Endothelial cell of umbilical vein (primary cell): ENCODE measurements around the gene ITGA5. TPM values are rescaled to one million over a fixed set of nuclear protein-coding genes. Genes with fewer than 3 reads are reported as not detected.

Experiments
- BruUV-seq: library from RNA; stranded (reverse); fragments of 400-500 nt; replicated peaks from 2 replicates; lab custom pipeline; 2021; lab: Mats Ljungman, UMichigan
- CTCF ChIA-PET: fragments of 300-600, 350-600 bp; sonication (Branson Sonifier 250); formaldehyde crosslinking; loops from one replicate; lab custom pipeline; 2021; ENCODE audit warnings: antibody characterized with exemption, inconsistent platforms; lab: Charles Lee
- POLR2A ChIA-PET: fragments of 300-600, 350-600 bp; sonication (Branson Sonifier 250); formaldehyde crosslinking; loops from one replicate; lab custom pipeline; 2021; ENCODE audit warnings: antibody characterized with exemption, inconsistent platforms; lab: Charles Lee
- DNase-seq: peaks from one replicate; pipeline ENCODE4 v3.0.0-alpha.2; 2011; ENCODE audit warnings: low read depth, low spot score
- FAIRE-seq: peaks from 2 replicates; lab custom pipeline; 2011; peaks lifted over from hg19 to GRCh38; lab: Jason Lieb, UNC
- H2AFZ ChIP-seq: 2 replicates; pipeline ENCODE4 v1.6.0; 2012; ENCODE audit warnings: low read depth, low read length, control low read depth, inconsistent platforms
- H3K27ac ChIP-seq: 2 replicates; pipeline ENCODE4 v1.5.1; 2011; ENCODE audit warnings: low read depth, mild to moderate bottlenecking, control low read depth, low read length, moderate library complexity; ENCODE audit not compliant: insufficient read depth
- H3K27me3 ChIP-seq, 2 experiments: 2 replicates each; pipeline versions ENCODE4 v1.6.0 to v1.6.1; 2011; ENCODE audit warnings: low read length in 2 of 2, mixed read lengths in 1 of 2; ENCODE audit not compliant: control insufficient read depth in 2 of 2, insufficient read depth in 2 of 2
- H3K36me3 ChIP-seq, 2 experiments: 2 replicates in 1 of 2; 3 replicates in 1 of 2; pipeline ENCODE4 v1.5.1; 2011; ENCODE audit warnings: low read length in 2 of 2, mild to moderate bottlenecking in 1 of 2, moderate library complexity in 1 of 2; ENCODE audit not compliant: control insufficient read depth in 2 of 2, insufficient read depth in 2 of 2; ENCODE audit errors: extremely low read depth in 1 of 2
- H3K4me1 ChIP-seq: 3 replicates; pipeline ENCODE4 v1.5.1; 2011; ENCODE audit warnings: mild to moderate bottlenecking, low read length; ENCODE audit not compliant: control insufficient read depth, insufficient read depth; ENCODE audit errors: extremely low read depth
- H3K4me2 ChIP-seq: 2 replicates; pipeline ENCODE4 v1.6.1; 2011; ENCODE audit warnings: low read length, control low read depth, mixed read lengths; ENCODE audit not compliant: insufficient read depth
- H3K4me3 ChIP-seq, 3 experiments: fragments of 200-600 bp in 1 of 3; sonication (generic), shearing (Covaris generic) in 1 of 3; replicated peaks in 1 of 3; 2 replicates each; pipeline ENCODE4 v1.5.1; 2011 to 2016; ENCODE audit warnings: control low read depth in 3 of 3, low read length in 3 of 3, mild to moderate bottlenecking in 2 of 3, inconsistent platforms in 1 of 3, low read depth in 1 of 3, moderate library complexity in 1 of 3; ENCODE audit not compliant: insufficient read depth in 1 of 3
- H3K79me2 ChIP-seq: 2 replicates; pipeline ENCODE4 v1.6.0; 2012; ENCODE audit warnings: low read length, inconsistent platforms; ENCODE audit not compliant: control insufficient read depth, insufficient read depth
- H3K9ac ChIP-seq: replicated peaks from 2 replicates; pipeline ENCODE3; 2011; ENCODE audit warnings: low read length, control low read depth; ENCODE audit not compliant: insufficient read depth; ENCODE audit errors: extremely low read depth
- H3K9me1 ChIP-seq: replicated peaks from 3 replicates; pipeline ENCODE4 v1.6.0; 2011; ENCODE audit warnings: mild to moderate bottlenecking, low read length; ENCODE audit not compliant: control insufficient read depth, insufficient read depth; ENCODE audit errors: extremely low read depth
- H3K9me3 ChIP-seq: replicated peaks from 2 replicates; pipeline ENCODE4 v1.5.1; 2012; ENCODE audit warnings: low read length, inconsistent platforms; ENCODE audit not compliant: control insufficient read depth, insufficient read depth
- H4K20me1 ChIP-seq: replicated peaks from 2 replicates; pipeline ENCODE3; 2011; ENCODE audit warnings: mild to moderate bottlenecking, low read length; ENCODE audit not compliant: control insufficient read depth, insufficient read depth; ENCODE audit errors: extremely low read depth
- CTCF ChIP-seq, 2 donors: IDR thresholded peaks; 1 replicate in 1 of 2; 2 replicates in 1 of 2; pipeline ENCODE4 v1.5.1; 2011; ENCODE audit warnings: low read length in 2 of 2, mild to moderate bottlenecking in 2 of 2, moderate library complexity in 2 of 2, control low read depth in 1 of 2, inconsistent platforms in 1 of 2, low read depth in 1 of 2; ENCODE audit not compliant: insufficient read depth in 1 of 2; ENCODE audit errors: extremely low read depth in 1 of 2
- EZH2 ChIP-seq: IDR thresholded peaks from 2 replicates; pipeline ENCODE4 v1.6.1; 2012; ENCODE audit warnings: borderline replicate concordance, low read depth, mild to moderate bottlenecking, moderate library complexity, low read length, inconsistent platforms; ENCODE audit not compliant: severe bottlenecking
- FOS ChIP-seq: IDR thresholded peaks from 2 replicates; pipeline ENCODE4 v1.6.1; 2011; ENCODE audit warnings: mild to moderate bottlenecking, low read length, moderate library complexity, borderline replicate concordance; ENCODE audit not compliant: insufficient read depth
- GATA2 ChIP-seq: IDR thresholded peaks from 2 replicates; pipeline ENCODE4 v1.7.0; 2011; ENCODE audit warnings: low read depth, mild to moderate bottlenecking, moderate library complexity, mixed read lengths, low read length; ENCODE audit not compliant: insufficient read length, insufficient read depth
- JUN ChIP-seq: IDR thresholded peaks from 2 replicates; pipeline ENCODE4 v1.6.1; 2011; ENCODE audit warnings: borderline replicate concordance, low read depth; ENCODE audit not compliant: insufficient read length, insufficient read depth
- MYC ChIP-seq: IDR thresholded peaks from one replicate; pipeline ENCODE4 v1.6.1; 2011; ENCODE audit warnings: mild to moderate bottlenecking, low read depth, low read length
- POLR2A ChIP-seq: IDR thresholded peaks from 2 replicates; pipeline ENCODE4 v1.6.1; 2012; ENCODE audit warnings: low read depth, mild to moderate bottlenecking, control low read depth, low read length
- POLR2AphosphoS5 ChIP-seq: IDR thresholded peaks from 2 replicates; pipeline ENCODE4 v1.6.1; 2012; ENCODE audit warnings: low read depth, mild to moderate bottlenecking, control low read depth, low read length, moderate library complexity; ENCODE audit not compliant: insufficient read depth
- dilution Hi-C: fragments of 300-500 bp; cut with MboI; formaldehyde crosslinking; loops from one replicate; pipeline ENCODE4 v1.15.0; 2019; ENCODE audit warnings: low sequenced_read_pairs; ENCODE audit not compliant: extremely low pct_ligation_motif_present
- intact Hi-C: fragments of 100-400 bp; cut with micrococcal nuclease; formaldehyde crosslinking; loops from one replicate; pipeline ENCODE4 v1.10.0; 2022
- polyA plus RNA-seq, 4 experiments: library from polyadenylated mRNA; depleted of rRNA in 3 of 4; stranded (reverse) in 3 of 4; unstranded in 1 of 4; fragments of >200 nt; gene quantifications; 2 replicates each; pipeline versions ENCODE4 v1.2.1 to v1.2.3, GENCODE V29; 2011 to 2012; ENCODE audit warnings: missing spikeins in 1 of 4
- total RNA-seq: library from RNA; stranded (reverse); gene quantifications from 2 replicates; pipeline ENCODE4 v1.2.3, GENCODE V29; 2021
- TF ChIP-seq, protein P1 (sequence below): IDR thresholded peaks from 2 replicates; pipeline ENCODE4 v1.6.1; 2011; ENCODE audit not compliant: insufficient read depth, insufficient read length

Gene ITGA5
- total and polyA plus RNA-seq, 2 donors (not counting 3 experiments of a cell fraction or from before 2014, with no cell fraction given) = 657 to 938 TPM

GRCh38 chr12:54376596-54376995 lies 42.5 kb downstream of the ITGA5 start:
- FAIRE-seq = no peak
- CTCF ChIA-PET = no interaction called here
- no peaks in the 10 kb centered on the region for H3K27me3 ChIP-seq
- no peaks in the 10 kb centered on the region for H3K9me1 ChIP-seq
- H3K36me3 ChIP-seq = no peaks in the 10 kb centered on the region
- DNase-seq = no peak
- H3K4me2 ChIP-seq = no peak overlapping the region
- no peak overlapping the region for H3K4me3 ChIP-seq
- H4K20me1 ChIP-seq = no peaks in the 10 kb centered on the region
- H3K79me2 ChIP-seq = no peaks in the 10 kb centered on the region
- TF ChIP-seq FOS (no peak), JUN (no peak), MYC (no peak), GATA2 (no peak), EZH2 (no peak), POLR2A (no peak), POLR2AphosphoS5 (no peak)
- TF ChIP-seq, protein P1, sequence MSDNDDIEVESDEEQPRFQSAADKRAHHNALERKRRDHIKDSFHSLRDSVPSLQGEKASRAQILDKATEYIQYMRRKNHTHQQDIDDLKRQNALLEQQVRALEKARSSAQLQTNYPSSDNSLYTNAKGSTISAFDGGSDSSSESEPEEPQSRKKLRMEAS = no peak
- no TSS peak for BruUV-seq
- peaks cover 13% of the 10 kb centered on the region for H3K4me1 ChIP-seq
- no peak overlapping the region for H3K27ac ChIP-seq
- no peak overlapping the region for H3K9ac ChIP-seq
- dilution Hi-C loops = no loop called here
- intact Hi-C loops = no loop called here
- POLR2A ChIA-PET = interaction anchor here (0.5 kb wide), 1 partner anchor 152 kb away, joined by 6 read pairs; no protein-coding TSS in a partner anchor
- no peak overlapping the region for H2AFZ ChIP-seq
- no peaks in the 10 kb centered on the region for H3K9me3 ChIP-seq

DNA sequence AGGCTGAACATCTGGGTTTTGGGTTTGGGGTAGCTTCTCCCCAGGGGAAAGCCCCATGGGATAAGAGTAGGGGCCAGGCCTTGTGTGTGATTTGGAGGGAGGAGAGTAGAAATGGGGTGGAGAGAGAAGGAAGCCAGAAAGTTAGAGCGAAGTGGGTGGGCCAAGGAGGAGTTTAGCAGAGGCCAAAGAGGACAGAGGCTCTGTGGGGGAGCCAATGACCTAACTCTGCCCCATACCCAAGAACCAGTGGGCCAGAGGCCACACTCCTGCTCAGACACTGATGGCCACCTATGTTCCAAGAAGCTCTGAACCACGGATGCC lies 43.8 kb downstream of the ITGA5 start:
- CTCF ChIA-PET = interaction anchor here (1.3 kb wide), 1 partner anchor 64 kb away, joined by 4 read pairs; no protein-coding TSS in a partner anchor
- dilution Hi-C loops = no loop called here

More for the DNA sequence above, 43.8 kb downstream of the ITGA5 start:
- Histone ChIP-seq H3K36me3 (no peaks in the 10 kb centered on the region), H3K27me3 (no peaks in the 10 kb centered on the region), H3K9ac (no peak overlapping the region), H3K79me2 (no peaks in the 10 kb centered on the region), H3K9me3 (no peaks in the 10 kb centered on the region), H3K4me3 (no peak overlapping the region), H3K4me2 (no peak overlapping the region), H2AFZ (no peak overlapping the region), H4K20me1 (no peaks in the 10 kb centered on the region), H3K27ac (no peak overlapping the region), H3K4me1 (peaks cover 20% of the 10 kb centered on the region), H3K9me1 (no peaks in the 10 kb centered on the region)
- intact Hi-C loops = no loop called here
- no TSS peak for BruUV-seq
- FAIRE-seq (no peak), DNase-seq (no peak)
- POLR2A ChIA-PET = no interaction called here
- no peak for TF ChIP-seq JUN
- TF ChIP-seq POLR2AphosphoS5 = no peak
- TF ChIP-seq POLR2A = no peak
- no peak for TF ChIP-seq CTCF (IDR thresholded peaks at IDR 0.05; ENCODE audit: extremely low read depth in 1 of 2, insufficient read depth in 1 of 2, low read depth in 1 of 2, low read length in 2 of 2)
- TF ChIP-seq, protein P1 = no peak
- no peak for TF ChIP-seq MYC
- no peak for TF ChIP-seq FOS
- TF ChIP-seq EZH2 = no peak
- no peak for TF ChIP-seq GATA2
